ENCODE measurements around the gene SLC24A3.

The SLC24A3 gene

DNA sequence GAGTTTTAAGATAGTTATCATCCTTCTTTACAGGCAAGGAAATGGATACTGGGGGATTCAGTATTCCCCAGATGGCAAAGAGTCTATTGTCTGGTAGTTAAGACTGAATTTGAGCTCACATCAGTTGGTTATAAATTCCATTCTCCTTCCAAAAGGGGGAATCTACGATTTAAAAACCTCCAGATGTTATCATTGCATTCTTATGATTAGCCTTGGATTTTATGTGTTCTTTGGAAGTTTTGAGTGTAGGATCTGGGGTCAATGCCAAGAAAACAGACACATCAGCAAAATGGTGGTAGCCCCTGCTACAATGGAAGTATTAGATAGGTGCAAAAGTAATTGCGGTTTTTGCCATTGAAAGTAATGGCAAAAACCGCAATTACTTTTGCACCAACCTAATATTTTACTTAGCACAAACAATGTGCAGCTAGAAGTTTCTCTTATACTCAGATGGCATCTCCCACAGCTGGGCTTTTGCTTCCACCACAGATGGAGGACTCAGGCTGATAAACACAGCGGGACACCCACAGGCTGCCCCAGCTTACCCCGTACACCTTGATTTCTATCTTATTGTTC, 377.4 kb downstream of the SLC24A3 start:
- in situ Hi-C loops (cut with HindIII; ENCODE audit: low sequenced_read_pairs), result no loop called here
- DNase-seq (ENCODE audit: low read depth), result no peak
- no peak overlapping the region for H3K4me3 ChIP-seq (ENCODE audit: low read depth, low read length)
- TF ChIP-seq, protein P1, sequence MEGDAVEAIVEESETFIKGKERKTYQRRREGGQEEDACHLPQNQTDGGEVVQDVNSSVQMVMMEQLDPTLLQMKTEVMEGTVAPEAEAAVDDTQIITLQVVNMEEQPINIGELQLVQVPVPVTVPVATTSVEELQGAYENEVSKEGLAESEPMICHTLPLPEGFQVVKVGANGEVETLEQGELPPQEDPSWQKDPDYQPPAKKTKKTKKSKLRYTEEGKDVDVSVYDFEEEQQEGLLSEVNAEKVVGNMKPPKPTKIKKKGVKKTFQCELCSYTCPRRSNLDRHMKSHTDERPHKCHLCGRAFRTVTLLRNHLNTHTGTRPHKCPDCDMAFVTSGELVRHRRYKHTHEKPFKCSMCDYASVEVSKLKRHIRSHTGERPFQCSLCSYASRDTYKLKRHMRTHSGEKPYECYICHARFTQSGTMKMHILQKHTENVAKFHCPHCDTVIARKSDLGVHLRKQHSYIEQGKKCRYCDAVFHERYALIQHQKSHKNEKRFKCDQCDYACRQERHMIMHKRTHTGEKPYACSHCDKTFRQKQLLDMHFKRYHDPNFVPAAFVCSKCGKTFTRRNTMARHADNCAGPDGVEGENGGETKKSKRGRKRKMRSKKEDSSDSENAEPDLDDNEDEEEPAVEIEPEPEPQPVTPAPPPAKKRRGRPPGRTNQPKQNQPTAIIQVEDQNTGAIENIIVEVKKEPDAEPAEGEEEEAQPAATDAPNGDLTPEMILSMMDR (IDR thresholded peaks at IDR 0.05; ENCODE audit: low read depth, low read length, missing control alignments), result no peak

DNA sequence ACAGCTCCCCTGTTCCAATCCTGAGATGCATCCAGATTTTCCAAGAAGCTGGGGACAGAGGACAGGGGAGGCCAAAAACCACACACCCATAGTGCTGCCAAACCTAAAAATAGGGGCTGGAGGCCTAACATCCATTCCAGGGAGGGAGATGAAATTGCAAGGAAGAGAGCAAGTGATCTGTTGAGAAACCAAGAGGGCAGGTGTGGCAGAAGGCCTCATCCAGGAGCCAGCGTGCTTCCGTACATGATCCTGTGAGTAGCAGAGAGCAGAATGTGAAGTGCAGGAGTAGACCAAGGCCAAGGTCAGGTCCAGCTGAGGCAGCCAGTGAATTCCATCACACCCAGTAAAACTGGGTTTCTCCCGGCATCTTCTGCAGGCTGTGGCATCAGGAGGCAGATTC, 377.9 kb downstream of the SLC24A3 start:
- in situ Hi-C loops (cut with HindIII; ENCODE audit: low sequenced_read_pairs), result no loop called here
- H3K4me3 ChIP-seq (ENCODE audit: low read depth, low read length), result no peak overlapping the region
- DNase-seq (ENCODE audit: low read depth), result no peak
- TF ChIP-seq, protein P1 (IDR thresholded peaks at IDR 0.05; ENCODE audit: low read depth, low read length, missing control alignments), result no peak

DNA sequence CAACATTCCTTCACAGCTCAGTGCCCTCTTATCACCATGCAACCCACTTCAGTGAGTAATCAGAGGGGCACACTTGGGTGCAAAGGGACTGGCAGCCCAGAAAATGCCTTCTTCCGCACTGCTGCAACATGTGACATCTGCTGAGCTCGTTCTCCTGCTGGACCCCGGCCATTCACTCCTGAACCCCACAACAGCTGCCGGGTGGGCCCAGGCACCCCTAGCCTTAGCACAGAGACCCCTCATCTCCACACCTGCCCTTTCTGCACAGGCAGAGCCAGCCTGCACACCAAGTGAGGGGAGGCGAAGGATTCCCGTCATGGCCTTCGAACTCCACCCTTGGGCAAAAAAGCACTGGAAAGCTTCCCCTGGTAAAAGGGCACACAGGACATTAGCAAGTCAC, 381.3 kb downstream of the SLC24A3 start:
- H3K4me3 ChIP-seq (ENCODE audit: low read depth, low read length), result no peak overlapping the region
- DNase-seq (ENCODE audit: low read depth), result no peak
- TF ChIP-seq, protein P1 (IDR thresholded peaks at IDR 0.05; ENCODE audit: low read depth, low read length, missing control alignments), result no peak
- in situ Hi-C loops (cut with HindIII; ENCODE audit: low sequenced_read_pairs), result no loop called here

DNA sequence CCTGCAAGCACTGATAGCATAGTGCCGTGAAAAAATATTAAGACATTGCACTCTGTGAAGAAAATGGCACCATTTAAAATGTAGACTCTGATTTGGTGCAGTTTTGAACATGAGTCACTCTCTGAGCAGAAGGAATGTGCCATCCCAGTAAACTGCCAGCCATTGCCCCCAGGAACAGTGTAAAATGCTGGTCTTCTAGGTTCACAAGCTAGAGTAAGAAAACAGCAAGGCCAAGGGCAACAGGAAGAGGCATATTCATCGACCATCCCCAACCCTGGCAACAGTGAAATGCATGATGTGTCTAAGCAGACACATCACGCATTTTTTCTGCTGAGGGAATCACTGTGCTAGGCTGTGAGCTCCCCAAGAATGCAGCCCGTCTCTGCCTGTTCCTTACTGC, 382.5 kb downstream of the SLC24A3 start:
- in situ Hi-C loops (cut with HindIII; ENCODE audit: low sequenced_read_pairs), result no loop called here
- no peak overlapping the region for H3K4me3 ChIP-seq (ENCODE audit: low read depth, low read length)
- no peak for DNase-seq (ENCODE audit: low read depth)
- TF ChIP-seq, protein P1 (IDR thresholded peaks at IDR 0.05; ENCODE audit: low read depth, low read length, missing control alignments), result no peak

DNA sequence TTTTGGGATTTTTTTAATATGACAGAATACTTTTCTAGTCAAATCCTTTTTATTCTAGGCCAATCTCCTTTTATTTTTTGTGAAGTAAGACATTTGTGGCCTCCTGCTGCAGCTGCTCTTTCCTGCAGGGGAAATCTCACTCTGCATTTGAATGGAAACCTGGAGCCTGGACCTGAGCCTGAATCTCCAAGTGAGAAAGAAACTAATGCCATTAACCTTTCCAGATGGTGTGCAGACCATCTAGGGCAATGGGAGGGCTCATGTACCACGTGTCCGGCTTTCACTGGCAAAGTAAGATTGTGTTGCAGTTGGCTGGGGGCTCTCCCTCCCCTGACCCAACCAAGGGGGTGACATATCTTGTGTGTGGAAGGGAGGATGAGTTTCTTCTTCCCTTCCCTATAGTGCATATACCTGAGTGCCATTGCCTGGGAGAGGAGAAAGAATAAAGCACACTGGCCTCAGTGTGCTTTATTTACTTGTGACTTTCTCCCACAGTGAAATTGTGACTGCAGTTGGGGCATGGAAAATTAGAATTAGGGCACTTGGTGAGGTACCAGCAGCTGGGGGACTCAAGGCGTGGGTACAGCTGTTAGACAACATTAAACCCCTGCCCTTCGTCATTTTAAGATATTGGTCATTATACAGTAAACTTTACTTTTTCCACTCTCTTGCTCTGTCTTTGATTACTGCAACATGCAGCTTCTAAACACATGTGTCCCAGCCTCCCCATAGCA, 385.8 kb downstream of the SLC24A3 start:
- TF ChIP-seq, protein P1 (IDR thresholded peaks at IDR 0.05; ENCODE audit: low read depth, low read length, missing control alignments), result no peak
- no peak overlapping the region for H3K4me3 ChIP-seq (ENCODE audit: low read depth, low read length)
- DNase-seq (ENCODE audit: low read depth), result no peak
- in situ Hi-C loops (cut with HindIII; ENCODE audit: low sequenced_read_pairs), result no loop called here

DNA sequence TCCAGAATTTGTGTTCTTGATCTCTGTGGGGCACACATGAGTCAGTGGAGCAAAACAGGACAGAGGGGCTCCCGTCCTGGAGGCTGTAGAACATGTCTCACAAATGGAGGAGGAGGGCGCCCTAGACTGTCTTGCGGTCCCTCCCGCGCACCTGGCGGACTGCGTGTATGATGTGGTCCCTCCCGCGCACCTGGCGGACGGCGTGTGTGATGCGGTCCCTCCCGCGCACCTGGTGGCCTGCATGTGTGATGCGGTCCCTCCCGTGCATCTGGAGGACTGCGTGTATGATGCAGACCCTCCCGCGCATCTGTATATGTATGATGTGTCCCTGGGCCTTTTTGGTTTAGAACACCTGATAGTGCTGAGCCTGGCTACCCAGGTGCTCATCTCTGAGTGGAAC, 386.8 kb downstream of the SLC24A3 start:
- DNase-seq (ENCODE audit: low read depth), result no peak
- in situ Hi-C loops (cut with HindIII; ENCODE audit: low sequenced_read_pairs), result no loop called here
- no peak overlapping the region for H3K4me3 ChIP-seq (ENCODE audit: low read depth, low read length)
- TF ChIP-seq, protein P1 (IDR thresholded peaks at IDR 0.05; ENCODE audit: low read depth, low read length, missing control alignments), result no peak
